ENCODE data around the gene DRC3.

GRCh38 chr17:18005496-18005895, 32.8 kb downstream of the DRC3 start:
- TF ChIP-seq EZH2 (optimal IDR thresholded peaks at IDR 0.05; ENCODE audit: low read depth, low read length): no peak
- no peak for TF ChIP-seq CTCF (IDR thresholded peaks at IDR 0.05; ENCODE audit: low read length)
- no peak for TF ChIP-seq EZH2phosphoT487 (IDR thresholded peaks at IDR 0.05; ENCODE audit: low read length)
